OCI-LY7 (cell line): ENCODE data around the gene C1QTNF2. TPM values are rescaled to one million over a fixed set of nuclear protein-coding genes. Genes with fewer than 3 reads are reported as not detected.

Source experiments
- BruUV-seq: library from RNA; stranded (reverse); fragments of 400-500 nt; replicated peaks from 2 replicates; lab custom pipeline; 2021; lab: Mats Ljungman, UMichigan
- CTCF ChIA-PET: fragments of 300-600 bp; sonication (Branson Sonifier 250); formaldehyde crosslinking; loops from one replicate; lab custom pipeline; 2022; ENCODE audit warnings: antibody characterized with exemption; ENCODE audit not compliant: unreplicated experiment; lab: Charles Lee
- POLR2A ChIA-PET: fragments of 300-600 bp; sonication (Branson Sonifier 250); formaldehyde crosslinking; loops from one replicate; lab custom pipeline; 2022; ENCODE audit warnings: antibody characterized with exemption; lab: Charles Lee
- DNase-seq: peaks from one replicate; pipeline ENCODE4 v3.0.0-alpha.2; 2015; ENCODE audit warnings: low spot score
- H2AFZ ChIP-seq: fragments of 200-600 bp; sonication (generic), shearing (Covaris generic); 2 replicates; pipeline ENCODE4 v1.6.1; 2014; ENCODE audit warnings: mild to moderate bottlenecking, antibody characterized with exemption, low read length, moderate library complexity
- H3K27ac ChIP-seq: fragments of 200-600 bp; sonication (generic); 2 replicates; pipeline ENCODE4 v1.5.1; 2014; ENCODE audit warnings: mixed run types, low read depth, mild to moderate bottlenecking, moderate library complexity, low read length, inconsistent platforms; ENCODE audit not compliant: poor library complexity, severe bottlenecking
- H3K36me3 ChIP-seq: fragments of 200-600 bp; sonication (generic); 2 replicates; pipeline ENCODE4 v1.6.1; 2014; ENCODE audit warnings: mild to moderate bottlenecking, antibody characterized with exemption, low read length, moderate library complexity, mixed read lengths; ENCODE audit not compliant: insufficient read depth
- H3K4me1 ChIP-seq: fragments of 200-600 bp; sonication (generic); 2 replicates; pipeline ENCODE4 v1.5.1; 2014; ENCODE audit warnings: mild to moderate bottlenecking, low read length; ENCODE audit not compliant: insufficient read depth, poor library complexity, severe bottlenecking
- H3K4me2 ChIP-seq: fragments of 200-600 bp; sonication (generic); 2 replicates; pipeline ENCODE4 v1.6.1; 2014; ENCODE audit warnings: mild to moderate bottlenecking, low read length
- H3K4me3 ChIP-seq: fragments of 200-600 bp; sonication (generic); 2 replicates; pipeline ENCODE4 v1.5.1; 2014; ENCODE audit warnings: mild to moderate bottlenecking, low read depth, low read length; ENCODE audit not compliant: poor library complexity, severe bottlenecking
- H3K79me2 ChIP-seq: fragments of 200-600 bp; sonication (generic); 2 replicates; pipeline ENCODE4 v1.6.1; 2016; ENCODE audit warnings: low read depth, mild to moderate bottlenecking, low read length, moderate library complexity, mixed read lengths; ENCODE audit not compliant: insufficient read depth
- H3K9me2 ChIP-seq: fragments of 200-600 bp; sonication (generic); 2 replicates; pipeline ENCODE4 v1.6.1; 2016; ENCODE audit warnings: mild to moderate bottlenecking, low read length, mixed read lengths; ENCODE audit not compliant: insufficient read depth
- H3K9me3 ChIP-seq: fragments of 200-600 bp; sonication (generic); 2 replicates; pipeline ENCODE4 v1.6.1; 2014; ENCODE audit warnings: mild to moderate bottlenecking, mixed run types, low read length, mixed read lengths
- H4K20me1 ChIP-seq: fragments of 200-600 bp; sonication (generic); 2 replicates; pipeline ENCODE4 v1.6.1; 2014; ENCODE audit warnings: mild to moderate bottlenecking, antibody characterized with exemption, low read length, moderate library complexity, mixed read lengths; ENCODE audit not compliant: insufficient read depth
- CTCF ChIP-seq: fragments of 200-600 bp; sonication (generic); conservative IDR thresholded peaks from 2 replicates; pipeline ENCODE4 v1.5.1; 2014; ENCODE audit warnings: mild to moderate bottlenecking, antibody characterized with exemption, low read length, moderate library complexity, mixed read lengths
- EZH2phosphoT487 ChIP-seq: fragments of 200-600 bp; sonication (generic); IDR thresholded peaks from 2 replicates; pipeline ENCODE4 v1.6.1; 2018; ENCODE audit warnings: low read depth, borderline replicate concordance, mild to moderate bottlenecking, mixed run types, antibody characterized with exemption, low read length, moderate library complexity, mixed read lengths
- intact Hi-C: fragments of 100-400 bp; cut with micrococcal nuclease; formaldehyde crosslinking; loops from one replicate; pipeline ENCODE4 v1.10.0; 2022; ENCODE audit not compliant: unreplicated experiment
- total RNA-seq, 2 experiments: library from RNA; depleted of rRNA in 1 of 2; stranded (reverse); fragments of >200 nt in 1 of 2; shearing (Covaris generic) in 1 of 2; gene quantifications; 2 replicates each; pipeline ENCODE4 v1.2.3, GENCODE V29; 2014 to 2022

The C1QTNF2 gene
- total RNA-seq, 2 experiments from 2014 or later = not detected

- H3K79me2 ChIP-seq = no peaks in the 10 kb centered on the region
- H4K20me1 ChIP-seq = no peaks in the 10 kb centered on the region
- H2AFZ ChIP-seq = no peak overlapping the region
- CTCF ChIA-PET = no interaction called here
- no peaks in the 10 kb centered on the region for H3K4me1 ChIP-seq
- intact Hi-C loops = no loop called here
- H3K36me3 ChIP-seq = no peaks in the 10 kb centered on the region
- no peak overlapping the region for H3K27ac ChIP-seq
- no peak overlapping the region for H3K4me2 ChIP-seq
- H3K9me2 ChIP-seq = no peaks in the 10 kb centered on the region
- H3K9me3 ChIP-seq = no peaks in the 10 kb centered on the region
- H3K4me3 ChIP-seq = no peak overlapping the region
- POLR2A ChIA-PET = no interaction called here
- no peak for TF ChIP-seq CTCF
- no peak for TF ChIP-seq EZH2phosphoT487
- no TSS peak for BruUV-seq
- DNase-seq = no peak
These were observed 59.7 kb downstream of the C1QTNF2 start for GRCh38 chr5:160310552-160311295.

- Histone ChIP-seq H2AFZ (no peak overlapping the region), H3K4me2 (no peak overlapping the region), H4K20me1 (no peaks in the 10 kb centered on the region), H3K36me3 (no peaks in the 10 kb centered on the region), H3K9me2 (no peaks in the 10 kb centered on the region), H3K9me3 (no peaks in the 10 kb centered on the region), H3K27ac (no peak overlapping the region), H3K4me1 (no peaks in the 10 kb centered on the region), H3K4me3 (no peak overlapping the region), H3K79me2 (no peaks in the 10 kb centered on the region)
- no TSS peak for BruUV-seq
- no peak for DNase-seq
- ChIA-PET POLR2A (no interaction called here), CTCF (no interaction called here)
- no peak for TF ChIP-seq CTCF
- intact Hi-C loops = no loop called here
These were observed 60.3 kb downstream of the C1QTNF2 start for GRCh38 chr5:160310140-160310539.

- CTCF ChIA-PET = no interaction called here
- Histone ChIP-seq H3K36me3 (no peaks in the 10 kb centered on the region), H3K4me3 (no peak overlapping the region), H3K27ac (no peak overlapping the region), H3K79me2 (no peaks in the 10 kb centered on the region), H4K20me1 (no peaks in the 10 kb centered on the region), H3K9me2 (no peaks in the 10 kb centered on the region), H2AFZ (no peak overlapping the region), H3K4me2 (no peak overlapping the region), H3K9me3 (no peaks in the 10 kb centered on the region), H3K4me1 (no peaks in the 10 kb centered on the region)
- intact Hi-C loops = no loop called here
- BruUV-seq = no TSS peak
- no peak for DNase-seq
- POLR2A ChIA-PET = no interaction called here
- TF ChIP-seq CTCF (no peak), EZH2phosphoT487 (no peak)
These were observed 63.7 kb downstream of the C1QTNF2 start for GRCh38 chr5:160306696-160307095.
